IMR-90 (cell line): Measurements from ENCODE around the gene CD244. TPM values are rescaled to one million over a fixed set of nuclear protein-coding genes. Genes with fewer than 3 reads are reported as not detected.
"Not testable (repeated sequence)": the region's sequence is repeated elsewhere in the genome, so short reads cannot be mapped to it uniquely, and the experiment has no call there.

Experiments
- ATAC-seq: fragments of 200-7000 bp; cut with Tn5 transposase; 2 replicates; pipeline ENCODE4 v1.9.1; 2020; ENCODE audit warnings: low read depth, mild to moderate bottlenecking, moderate library complexity
- BruUV-seq: library from RNA; stranded (reverse); fragments of 400-500 nt; replicated peaks from 2 replicates; lab custom pipeline; 2021; lab: Mats Ljungman, UMichigan
- CTCF ChIA-PET: fragments of 300-600 bp; formaldehyde crosslinking; extraction: SDS; loops from one replicate; lab custom pipeline; 2021; ENCODE audit warnings: antibody characterized with exemption; lab: Yijun Ruan, JAX
- POLR2A ChIA-PET: fragments of 300-600 bp; sonication (Branson Sonifier 250); formaldehyde crosslinking; loops from one replicate; lab custom pipeline; 2022; ENCODE audit warnings: antibody characterized with exemption; ENCODE audit not compliant: unreplicated experiment; lab: Charles Lee
- DNase-seq: peaks from one replicate; pipeline ENCODE4 v3.0.0; 2013
- H2AFZ ChIP-seq: replicated peaks from 2 replicates; pipeline ENCODE3; 2013; ENCODE audit warnings: low read length, mild to moderate bottlenecking; ENCODE audit not compliant: poor library complexity
- H2AK5ac ChIP-seq: 2 replicates; pipeline ENCODE4 v1.6.1; 2013; ENCODE audit warnings: low read depth, low read length, inconsistent platforms
- H2AK9ac ChIP-seq: replicated peaks from 2 replicates; pipeline ENCODE3; 2013; ENCODE audit warnings: mild to moderate bottlenecking, low read depth, low read length, moderate library complexity; ENCODE audit not compliant: poor library complexity
- H2BK120ac ChIP-seq: 2 replicates; pipeline ENCODE4 v1.6.1; 2013; ENCODE audit warnings: low read depth, low read length, inconsistent platforms
- H2BK15ac ChIP-seq: 3 replicates; pipeline ENCODE4 v1.6.1; 2013; ENCODE audit warnings: low read depth, low read length, inconsistent platforms
- H2BK20ac ChIP-seq: 2 replicates; pipeline ENCODE4 v1.6.1; 2013; ENCODE audit warnings: low read depth, mild to moderate bottlenecking, inconsistent platforms, low read length, moderate library complexity
- H2BK5ac ChIP-seq: 2 replicates; pipeline ENCODE4 v1.6.1; 2013; ENCODE audit warnings: mild to moderate bottlenecking, low read depth, low read length, inconsistent platforms; ENCODE audit not compliant: poor library complexity, severe bottlenecking
- H3K14ac ChIP-seq: replicated peaks from 2 replicates; pipeline ENCODE4 v1.6.1; 2013; ENCODE audit warnings: low read depth, low read length, inconsistent platforms
- H3K18ac ChIP-seq: 2 replicates; pipeline ENCODE4 v1.6.1; 2013; ENCODE audit warnings: low read depth, low read length, control low read depth
- H3K23ac ChIP-seq: 2 replicates; pipeline ENCODE4 v1.6.1; 2013; ENCODE audit warnings: low read depth, low read length, inconsistent platforms
- H3K27ac ChIP-seq: 2 replicates; pipeline ENCODE4 v1.5.1; 2013; ENCODE audit warnings: mild to moderate bottlenecking, control low read depth, low read length; ENCODE audit not compliant: insufficient read depth
- H3K27me3 ChIP-seq: 2 replicates; pipeline ENCODE4 v1.6.1; 2013; ENCODE audit warnings: low read length; ENCODE audit not compliant: control insufficient read depth, insufficient read depth
- H3K36me3 ChIP-seq: 2 replicates; pipeline ENCODE4 v1.6.1; 2013; ENCODE audit warnings: low read length, mixed read lengths; ENCODE audit not compliant: control insufficient read depth, insufficient read depth
- H3K4ac ChIP-seq: 2 replicates; pipeline ENCODE4 v1.6.1; 2013; ENCODE audit warnings: low read depth, low read length, inconsistent platforms
- H3K4me1 ChIP-seq: 2 replicates; pipeline ENCODE4 v1.6.1; 2013; ENCODE audit warnings: low read length, mixed read lengths; ENCODE audit not compliant: control insufficient read depth, insufficient read depth
- H3K4me2 ChIP-seq: 2 replicates; pipeline ENCODE4 v1.6.1; 2013; ENCODE audit warnings: low read depth, mild to moderate bottlenecking, control low read depth, low read length, moderate library complexity
- H3K4me3 ChIP-seq: 2 replicates; pipeline ENCODE4 v1.5.1; 2013; ENCODE audit warnings: low read depth, mild to moderate bottlenecking, control low read depth, low read length, moderate library complexity; ENCODE audit not compliant: insufficient read depth
- H3K56ac ChIP-seq: 2 replicates; pipeline ENCODE4 v1.6.1; 2013; ENCODE audit warnings: low read length, inconsistent platforms; ENCODE audit not compliant: insufficient read depth; ENCODE audit errors: extremely low read depth
- H3K79me1 ChIP-seq, 2 experiments: 2 replicates each; pipeline ENCODE4 v1.6.1; 2013; ENCODE audit warnings: low read length in 2 of 2, inconsistent platforms in 1 of 2, low read depth in 1 of 2
- H3K9ac ChIP-seq: 2 replicates; pipeline ENCODE4 v1.6.1; 2013; ENCODE audit warnings: low read depth, low read length, control low read depth
- H3K9me1 ChIP-seq: 2 replicates; pipeline ENCODE4 v1.6.1; 2013; ENCODE audit warnings: low read length, inconsistent platforms; ENCODE audit not compliant: insufficient read depth
- H3K9me3 ChIP-seq: 2 replicates; pipeline ENCODE4 v1.6.1; 2013; ENCODE audit warnings: low read length; ENCODE audit not compliant: control insufficient read depth, insufficient read depth
- H4K20me1 ChIP-seq: 2 replicates; pipeline ENCODE4 v1.6.1; 2013; ENCODE audit warnings: low read length, inconsistent platforms; ENCODE audit not compliant: insufficient read depth
- H4K5ac ChIP-seq: 2 replicates; pipeline ENCODE4 v1.6.1; 2013; ENCODE audit warnings: mild to moderate bottlenecking, low read depth, low read length, control low read depth
- H4K8ac ChIP-seq, 2 experiments: 2 replicates each; pipeline ENCODE4 v1.6.1; 2013; ENCODE audit warnings: low read depth in 2 of 2, low read length in 2 of 2, control low read depth in 1 of 2, inconsistent platforms in 1 of 2
- H4K91ac ChIP-seq: 2 replicates; pipeline ENCODE4 v1.6.1; 2013; ENCODE audit warnings: low read depth, low read length, inconsistent platforms; ENCODE audit not compliant: insufficient read depth
- BHLHE40 ChIP-seq: fragments of 150-350 bp; IDR thresholded peaks from 2 replicates; pipeline ENCODE4 v1.6.1; 2016; ENCODE audit warnings: mild to moderate bottlenecking, low read depth, low read length
- CEBPB ChIP-seq: IDR thresholded peaks from 2 replicates; pipeline ENCODE4 v1.6.1; 2012; ENCODE audit warnings: low read depth, low read length, improper control_type of control experiment
- CHD1 ChIP-seq: IDR thresholded peaks from 2 replicates; pipeline ENCODE4 v1.6.1; 2012; ENCODE audit warnings: low read depth, low read length, improper control_type of control experiment
- MAZ ChIP-seq: IDR thresholded peaks from 2 replicates; pipeline ENCODE4 v1.6.1; 2012; ENCODE audit warnings: low read depth, mild to moderate bottlenecking, low read length, improper control_type of control experiment, moderate library complexity, borderline replicate concordance
- RFX5 ChIP-seq: IDR thresholded peaks from 2 replicates; pipeline ENCODE4 v1.8.0; 2012; ENCODE audit warnings: low read depth, mild to moderate bottlenecking, low read length, moderate library complexity
- WGBS, 2 experiments: methylation state at CpG; one replicate each; pipeline versions ENCODE4 v1.1.5 to v1.1.7; 2013; ENCODE audit warnings: missing lambda C conversion rate in 2 of 2; ENCODE audit not compliant: insufficient read length in 1 of 2; ENCODE audit errors: extremely low coverage in 2 of 2; 5-methylcytosine and 5-hydroxymethylcytosine counted together
- dilution Hi-C: fragments of 300-500 bp; cut with HindIII; formaldehyde crosslinking; loops from one replicate; pipeline ENCODE4 v1.14.3; 2018; ENCODE audit warnings: low sequenced_read_pairs; ENCODE audit not compliant: unreplicated experiment
- in situ Hi-C: fragments of 300-500 bp; cut with MboI; formaldehyde crosslinking; loops from 3 replicates; pipeline ENCODE4 v1.14.3; 2019; ENCODE audit warnings: low sequenced_read_pairs, inconsistent platforms, mixed read lengths
- intact Hi-C: fragments of 100-400 bp; cut with micrococcal nuclease; formaldehyde crosslinking; loops from 2 replicates; pipeline ENCODE4 v1.10.0; 2022
- polyA plus RNA-seq, 3 experiments: library from polyadenylated mRNA; depleted of rRNA; stranded (reverse); fragments of >200 nt; gene quantifications; 2 replicates each; pipeline ENCODE4 v1.2.3, GENCODE V29; 2012; ENCODE audit warnings: low replicate concordance in 1 of 3
- total RNA-seq: library from RNA; depleted of rRNA; stranded (reverse); fragments of >200 nt; gene quantifications from 2 replicates; pipeline ENCODE4 v1.2.3, GENCODE V29; 2012

Gene CD244
- total and polyA plus RNA-seq, 2 of the 4 experiments (the other 2 are of a cell fraction): not detected

DNA sequence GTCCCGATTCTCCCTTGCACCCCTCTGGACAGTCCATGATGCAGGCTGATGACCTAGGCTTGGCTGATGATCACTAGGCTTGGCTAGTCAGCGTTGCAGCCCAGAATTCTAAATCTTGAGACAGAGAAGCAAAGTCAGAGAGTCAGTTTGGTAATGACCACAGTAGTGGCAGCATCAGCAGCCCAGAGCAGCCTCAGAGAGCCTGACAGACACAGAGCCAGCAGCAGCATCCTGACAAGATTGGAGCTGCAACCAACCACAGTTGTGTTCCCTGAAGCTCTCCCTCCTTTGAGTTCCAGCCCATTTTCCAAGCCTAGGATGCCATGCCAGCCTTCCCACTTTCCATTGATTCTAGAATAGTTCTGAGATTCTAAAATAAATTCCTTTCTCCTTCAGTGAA is 39.1 kb upstream of the CD244 start:
- Histone ChIP-seq H3K4me2 (no peak overlapping the region), H4K91ac (no peak overlapping the region), H2BK120ac (no peak overlapping the region), H3K27ac (no peak overlapping the region), H3K27me3 (no peaks in the 10 kb centered on the region; the same call in 1 of the 2 replicates), H4K5ac (no peak overlapping the region), H3K9ac (no peak overlapping the region), H3K9me1 (no peaks in the 10 kb centered on the region), H3K4ac (no peak overlapping the region), H2BK15ac (no peak overlapping the region), H3K79me1 (no peaks in the 10 kb centered on the region), H3K4me1 (no peaks in the 10 kb centered on the region), H2BK20ac (no peak overlapping the region), H4K20me1 (no peaks in the 10 kb centered on the region), H3K4me3 (no peak overlapping the region), H2AK5ac (no peak overlapping the region), H4K8ac (no peak overlapping the region), H2AFZ (no peak overlapping the region), H3K23ac (no peak overlapping the region), H3K36me3 (no peaks in the 10 kb centered on the region), H2BK5ac (no peak overlapping the region), H3K56ac (no peak overlapping the region), H3K18ac (no peak overlapping the region), H2AK9ac (no peak overlapping the region), H3K9me3 (no peaks in the 10 kb centered on the region), H3K14ac (no peak overlapping the region)
- ATAC-seq: no peak
- BruUV-seq: no TSS peak
- WGBS, 2 experiments: 25% methylated on average over 2 of the region's 2 CpGs; no CpG with 5 or more reads in 1 of the 2 experiments
- intact Hi-C loops (no loop called here), in situ Hi-C loops (no loop called here), dilution Hi-C loops (no loop called here)
- ChIA-PET CTCF (no interaction called here), POLR2A (no interaction called here)
- TF ChIP-seq CEBPB (no peak), BHLHE40 (no peak), CHD1 (no peak), MAZ (no peak), RFX5 (no peak)
- DNase-seq: no peak

GRCh38 chr1:160900683-160901082 is 38.0 kb upstream of the CD244 start:
- CTCF ChIA-PET, H2AFZ ChIP-seq, H3K79me1 ChIP-seq, H2BK20ac ChIP-seq, H4K5ac ChIP-seq, H2BK15ac ChIP-seq, POLR2A ChIA-PET, H3K4me3 ChIP-seq, H4K20me1 ChIP-seq, H3K9me3 ChIP-seq, H3K23ac ChIP-seq, H3K18ac ChIP-seq, H3K27ac ChIP-seq, H2BK120ac ChIP-seq, H3K4ac ChIP-seq, DNase-seq, H4K91ac ChIP-seq, H2AK9ac ChIP-seq, H3K14ac ChIP-seq, H2AK5ac ChIP-seq, BruUV-seq, H4K8ac ChIP-seq, H3K4me1 ChIP-seq, in situ Hi-C loops, H3K27me3 ChIP-seq, H2BK5ac ChIP-seq, dilution Hi-C loops, H3K4me2 ChIP-seq, H3K56ac ChIP-seq, H3K9me1 ChIP-seq, H3K9ac ChIP-seq, intact Hi-C loops, ATAC-seq, H3K36me3 ChIP-seq: not testable (repeated sequence)
- 20% methylated on average over 1 of the region's 3 CpGs; no CpG with 5 or more reads in 1 of the 2 experiments for WGBS, 2 experiments
